ENCODE results near the gene EPRS1.

DNA sequence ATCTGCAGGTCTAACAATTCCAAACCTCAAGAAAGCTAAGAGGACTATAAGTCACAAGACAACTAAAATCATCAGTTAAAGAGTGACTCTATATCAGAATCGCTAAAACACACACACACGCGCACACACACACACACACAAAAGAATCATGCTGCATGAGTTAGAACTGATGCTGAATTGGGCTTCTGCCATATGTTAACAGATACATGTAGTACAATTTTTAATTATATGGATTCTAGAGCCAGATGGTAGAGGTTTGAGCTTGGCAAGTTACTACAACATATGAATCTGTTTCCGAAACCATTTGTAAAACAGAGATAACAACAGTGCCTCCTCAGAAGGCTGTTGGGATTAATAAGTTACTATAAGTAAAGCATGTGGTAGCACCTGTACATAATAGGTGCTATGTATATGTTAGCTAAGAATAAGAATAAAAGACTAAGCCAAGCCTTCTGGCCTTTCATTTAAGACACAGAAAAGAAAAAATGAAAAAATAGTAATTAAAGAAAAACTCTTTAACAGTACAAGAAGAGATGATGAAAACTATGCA lies 17.9 kb downstream of the EPRS1 start:
- no peak for TF ChIP-seq CTCF (tag by site-specific recombination; IDR thresholded peaks at IDR 0.05)
- TF ChIP-seq ZNF426 (tag by site-specific recombination; IDR thresholded peaks at IDR 0.05): no peak
- no peak for TF ChIP-seq ZNF140 (tag by site-specific recombination; IDR thresholded peaks at IDR 0.05)
- no peak for TF ChIP-seq ZNF76 (tag by site-specific recombination; IDR thresholded peaks at IDR 0.05; ENCODE audit: borderline replicate concordance, low read depth)
- TF ChIP-seq MZF1 (tag by site-specific recombination; IDR thresholded peaks at IDR 0.05; ENCODE audit: borderline replicate concordance): no peak
- TF ChIP-seq ZNF518A (tag by site-specific recombination; conservative IDR thresholded peaks at IDR 0.05; ENCODE audit: low read depth): no peak
- no peak for TF ChIP-seq ZNF48 (tag by site-specific recombination; IDR thresholded peaks at IDR 0.05)
